ENCODE data around the gene MAPT.
A peak's percentile ranks its signal among the peaks of the same experiment; 100 is the strongest.
"Not testable (repeated sequence)": the region's sequence is repeated elsewhere in the genome, so short reads cannot be mapped to it uniquely, and the experiment has no call there.

The MAPT gene

GRCh38 chr17:45949755-45950320, 55.5 kb downstream of the MAPT start:
- DNase-seq = no peak

- DNase-seq = peak in 13 of 58 donors; percentile 14 to 87 (median 31)
These were observed 56.5 kb downstream of the MAPT start for GRCh38 chr17:45950888-45951287.

GRCh38 chr17:45951403-45951802, 57.0 kb downstream of the MAPT start:
- no peak for DNase-seq

GRCh38 chr17:45951941-45952340, 57.6 kb downstream of the MAPT start:
- DNase-seq = no peak

- DNase-seq = no peak
These were observed 58.5 kb downstream of the MAPT start for GRCh38 chr17:45952814-45953320.

- DNase-seq = peak in 1 of 58 donors; percentile 40
These were observed 59.2 kb downstream of the MAPT start for GRCh38 chr17:45953561-45953960.

GRCh38 chr17:45954914-45955313, 60.6 kb downstream of the MAPT start:
- peak in 1 of 58 donors; percentile 25 for DNase-seq

GRCh38 chr17:45955326-45955725, 61.0 kb downstream of the MAPT start:
- no peak for DNase-seq

GRCh38 chr17:45956090-45956489, 61.7 kb downstream of the MAPT start:
- no peak for DNase-seq

- not testable (repeated sequence) for DNase-seq
These were observed 62.4 kb downstream of the MAPT start for GRCh38 chr17:45956746-45957145.

GRCh38 chr17:45958307-45958706, 64.0 kb downstream of the MAPT start:
- no peak for DNase-seq

- no peak for DNase-seq
These were observed 64.8 kb downstream of the MAPT start for GRCh38 chr17:45958994-45959665.

- no peak for DNase-seq
These were observed 66.0 kb downstream of the MAPT start for GRCh38 chr17:45960311-45960710.

- DNase-seq = no peak
These were observed 66.9 kb downstream of the MAPT start for GRCh38 chr17:45961206-45961605.

- no peak for DNase-seq
These were observed 68.0 kb downstream of the MAPT start for GRCh38 chr17:45962221-45962972.

GRCh38 chr17:45963283-45963682, 68.9 kb downstream of the MAPT start:
- no peak for DNase-seq

- DNase-seq = no peak
These were observed 69.5 kb downstream of the MAPT start for GRCh38 chr17:45963889-45964288.

GRCh38 chr17:45964634-45965033, 70.3 kb downstream of the MAPT start:
- DNase-seq = no peak

GRCh38 chr17:45965812-45966211, 71.5 kb downstream of the MAPT start:
- DNase-seq = peak in 2 of 58 donors; percentile 7 to 12

GRCh38 chr17:45966606-45967280, 72.4 kb downstream of the MAPT start:
- DNase-seq = no peak

GRCh38 chr17:45967378-45967777, 73.0 kb downstream of the MAPT start:
- DNase-seq = no peak

GRCh38 chr17:45968732-45969131, 74.4 kb downstream of the MAPT start:
- DNase-seq = no peak

All from anterior cingulate cortex (tissue), 58 donors.